ENCODE measurements around the gene SUPT20HL1.
A peak's percentile ranks its signal among the peaks of the same experiment; 100 is the strongest.

SUPT20HL1 gene

GRCh38 chrX:24391843-24392242 lies 31.4 kb downstream of the SUPT20HL1 start:
- CTCF ChIA-PET, result no interaction called here
- TF ChIP-seq FOXK2 (IDR thresholded peaks at IDR 0.05) (no peak), LEF1 (IDR thresholded peaks at IDR 0.05; ENCODE audit: borderline replicate concordance) (no peak), ELF4 (IDR thresholded peaks at IDR 0.05) (no peak), BHLHE40 (IDR thresholded peaks at IDR 0.05; ENCODE audit: borderline replicate concordance) (no peak), SUZ12 (IDR thresholded peaks at IDR 0.05) (no peak), L3MBTL2 (conservative IDR thresholded peaks at IDR 0.05) (no peak), ARNT (IDR thresholded peaks at IDR 0.05) (no peak), ZNF384 (IDR thresholded peaks at IDR 0.05) (no peak), PKNOX1 (IDR thresholded peaks at IDR 0.05) (no peak), CTBP1 (IDR thresholded peaks at IDR 0.05; ENCODE audit: borderline replicate concordance) (no peak), SP1 (IDR thresholded peaks at IDR 0.05) (no peak)
- no peak for DNase-seq (ENCODE audit: extremely low spot score)
- POLR2A ChIA-PET, result interaction anchor here (0.6 to 1.0 kb wide), 2 partner anchors 12 to 109 kb away, joined by 3 to 4 read pairs; no protein-coding TSS in a partner anchor

- DNase-seq (ENCODE audit: extremely low spot score), result no peak
- ChIA-PET POLR2A (no interaction called here), CTCF (interaction anchor here (1.3 kb wide), 1 partner anchor 22 kb away, joined by 6 read pairs; no protein-coding TSS in a partner anchor)
- TF ChIP-seq SP1 (IDR thresholded peaks at IDR 0.05), result no peak
- TF ChIP-seq ARNT (IDR thresholded peaks at IDR 0.05), result no peak
- TF ChIP-seq TARDBP (IDR thresholded peaks at IDR 0.05), result no peak
- no peak for TF ChIP-seq BHLHE40 (IDR thresholded peaks at IDR 0.05; ENCODE audit: borderline replicate concordance)
- no peak for TF ChIP-seq ZNF384 (IDR thresholded peaks at IDR 0.05)
- no peak for TF ChIP-seq FOXA1 (IDR thresholded peaks at IDR 0.05)
- TF ChIP-seq FOXM1 (IDR thresholded peaks at IDR 0.05; ENCODE audit: borderline replicate concordance), result no peak
- no peak for TF ChIP-seq SUZ12 (IDR thresholded peaks at IDR 0.05)
- no peak for TF ChIP-seq CTBP1 (IDR thresholded peaks at IDR 0.05; ENCODE audit: borderline replicate concordance)
- TF ChIP-seq LEF1 (IDR thresholded peaks at IDR 0.05; ENCODE audit: borderline replicate concordance), result no peak
- no peak for TF ChIP-seq L3MBTL2 (conservative IDR thresholded peaks at IDR 0.05)
Measured at GRCh38 chrX:24392709-24393108, 32.3 kb downstream of the SUPT20HL1 start.

- DNase-seq (ENCODE audit: extremely low spot score), result peak; percentile 75
- TF ChIP-seq SUZ12 (IDR thresholded peaks at IDR 0.05), result no peak
- no peak for TF ChIP-seq L3MBTL2 (conservative IDR thresholded peaks at IDR 0.05)
- TF ChIP-seq FOXM1 (IDR thresholded peaks at IDR 0.05; ENCODE audit: borderline replicate concordance), result no peak
- TF ChIP-seq FOXK2 (IDR thresholded peaks at IDR 0.05), result no peak
- no peak for TF ChIP-seq ELF4 (IDR thresholded peaks at IDR 0.05)
- no peak for TF ChIP-seq SP1 (IDR thresholded peaks at IDR 0.05)
- no peak for TF ChIP-seq PKNOX1 (IDR thresholded peaks at IDR 0.05)
- no peak for TF ChIP-seq CTBP1 (IDR thresholded peaks at IDR 0.05; ENCODE audit: borderline replicate concordance)
- TF ChIP-seq BHLHE40 (IDR thresholded peaks at IDR 0.05; ENCODE audit: borderline replicate concordance), result no peak
- TF ChIP-seq HDGF (IDR thresholded peaks at IDR 0.05; ENCODE audit: borderline replicate concordance), result no peak
- no peak for TF ChIP-seq ARNT (IDR thresholded peaks at IDR 0.05)
- no peak for TF ChIP-seq FOXA1 (IDR thresholded peaks at IDR 0.05)
- TF ChIP-seq TARDBP (IDR thresholded peaks at IDR 0.05), result no peak
- TF ChIP-seq NFRKB (IDR thresholded peaks at IDR 0.05), result no peak
- TF ChIP-seq ZNF384 (IDR thresholded peaks at IDR 0.05), result no peak
- no peak for TF ChIP-seq LEF1 (IDR thresholded peaks at IDR 0.05; ENCODE audit: borderline replicate concordance)
- ChIA-PET POLR2A (interaction anchor here (1.1 kb wide), 1 partner anchor 81 kb away, joined by 3 read pairs; no protein-coding TSS in a partner anchor), CTCF (interaction anchor here (0.6 to 4.6 kb wide), 9 partner anchors 11 to 154 kb away, joined by 3 to 49 read pairs (median 4); no protein-coding TSS in a partner anchor)
Measured at GRCh38 chrX:24395775-24396174, 35.3 kb downstream of the SUPT20HL1 start.

- no peak for DNase-seq (ENCODE audit: extremely low spot score)
- 0 out of 2 replicates have a peak, but pooled peaks have one; percentile 27 for TF ChIP-seq PKNOX1 (IDR thresholded peaks at IDR 0.05)
- TF ChIP-seq FOXA1 (IDR thresholded peaks at IDR 0.05), result no peak
- no peak for TF ChIP-seq ZNF384 (IDR thresholded peaks at IDR 0.05)
- CTCF ChIA-PET, result interaction anchor here (0.9 to 4.6 kb wide), 9 partner anchors 9 to 136 kb away, joined by 3 to 49 read pairs (median 4); no protein-coding TSS in a partner anchor
- POLR2A ChIA-PET, result interaction anchor here (1.1 kb wide), 1 partner anchor 80 kb away, joined by 3 read pairs; no protein-coding TSS in a partner anchor
Measured at GRCh38 chrX:24396236-24396930, 35.9 kb downstream of the SUPT20HL1 start.

- TF ChIP-seq ELF4 (IDR thresholded peaks at IDR 0.05) (no peak), ARNT (IDR thresholded peaks at IDR 0.05) (no peak), BHLHE40 (IDR thresholded peaks at IDR 0.05; ENCODE audit: borderline replicate concordance) (no peak), FOXK2 (IDR thresholded peaks at IDR 0.05) (no peak), SP1 (IDR thresholded peaks at IDR 0.05) (no peak), PKNOX1 (IDR thresholded peaks at IDR 0.05) (no peak), CTBP1 (IDR thresholded peaks at IDR 0.05; ENCODE audit: borderline replicate concordance) (no peak), NFRKB (IDR thresholded peaks at IDR 0.05) (no peak), SUZ12 (IDR thresholded peaks at IDR 0.05) (no peak), HDGF (IDR thresholded peaks at IDR 0.05; ENCODE audit: borderline replicate concordance) (no peak), LEF1 (IDR thresholded peaks at IDR 0.05; ENCODE audit: borderline replicate concordance) (no peak), FOXM1 (IDR thresholded peaks at IDR 0.05; ENCODE audit: borderline replicate concordance) (no peak), TARDBP (IDR thresholded peaks at IDR 0.05) (no peak), L3MBTL2 (conservative IDR thresholded peaks at IDR 0.05) (no peak), ZNF384 (IDR thresholded peaks at IDR 0.05) (no peak), FOXA1 (IDR thresholded peaks at IDR 0.05) (no peak)
- DNase-seq (ENCODE audit: extremely low spot score), result no peak
- ChIA-PET CTCF (interaction anchor here (1.4 to 4.6 kb wide), 4 partner anchors 9 to 102 kb away, joined by 3 to 49 read pairs (median 6); no protein-coding TSS in a partner anchor), POLR2A (no interaction called here)
Measured at GRCh38 chrX:24396931-24397279, 36.5 kb downstream of the SUPT20HL1 start.
